ENCODE results near the gene ARMCX2. TPM values are rescaled to one million over a fixed set of nuclear protein-coding genes. Genes with fewer than 3 reads are reported as not detected.

ARMCX2 gene
- total and polyA plus RNA-seq, 2 of the 4 experiments (the other 2 are of a cell fraction), result 63.6 to 109 TPM

GRCh38 chrX:101677028-101677427, 17.4 kb upstream of the ARMCX2 start:
- in situ Hi-C loops (cut with MboI; ENCODE audit: low sequenced_read_pairs) (no loop called here), dilution Hi-C loops (cut with HindIII; ENCODE audit: low sequenced_read_pairs, unreplicated experiment) (no loop called here)
- TF ChIP-seq MAZ (IDR thresholded peaks at IDR 0.05; ENCODE audit: borderline replicate concordance, low read depth, low read length) (no peak), NFE2L2 (IDR thresholded peaks at IDR 0.05; ENCODE audit: low read depth, low read length) (no peak), USF2 (IDR thresholded peaks at IDR 0.05; ENCODE audit: low read depth, low read length) (no peak), CTCF (conservative IDR thresholded peaks at IDR 0.05; ENCODE audit: low read depth, low read length) (no peak), MXI1 (IDR thresholded peaks at IDR 0.05; ENCODE audit: borderline replicate concordance, low read depth, low read length) (no peak), SMC3 (IDR thresholded peaks at IDR 0.05; ENCODE audit: low read depth, low read length) (no peak), CEBPB (IDR thresholded peaks at IDR 0.05; ENCODE audit: low read depth, low read length) (no peak), BHLHE40 (IDR thresholded peaks at IDR 0.05; ENCODE audit: low read depth, low read length) (no peak), POLR2A (IDR thresholded peaks at IDR 0.05; ENCODE audit: low read depth, low read length) (no peak), ELK1 (IDR thresholded peaks at IDR 0.05; ENCODE audit: borderline replicate concordance, low read depth, low read length) (no peak), RCOR1 (IDR thresholded peaks at IDR 0.05; ENCODE audit: insufficient replicate concordance, low read length) (no peak), CHD1 (IDR thresholded peaks at IDR 0.05; ENCODE audit: low read depth, low read length) (no peak), FOS (IDR thresholded peaks at IDR 0.05; ENCODE audit: low read depth, low read length) (no peak), RFX5 (IDR thresholded peaks at IDR 0.05; ENCODE audit: low read depth, low read length) (no peak), RAD21 (IDR thresholded peaks at IDR 0.05; ENCODE audit: low read length) (no peak), MAFK (IDR thresholded peaks at IDR 0.05; ENCODE audit: low read depth, low read length) (no peak)

More at GRCh38 chrX:101677028-101677427, 17.4 kb upstream of the ARMCX2 start:
- Histone ChIP-seq H3K27me3 (ENCODE audit: control insufficient read depth, insufficient read depth, low read length) (peaks cover 7% of the 10 kb centered on the region), H2AFZ (replicated peaks; ENCODE audit: low read length, poor library complexity) (no peak overlapping the region), H3K36me3 (ENCODE audit: control insufficient read depth, insufficient read depth, low read length) (no peaks in the 10 kb centered on the region), H3K56ac (ENCODE audit: extremely low read depth, insufficient read depth, low read length) (no peak overlapping the region), H3K9ac (ENCODE audit: low read depth, low read length) (no peak overlapping the region), H4K5ac (ENCODE audit: low read depth, low read length) (no peak overlapping the region), H3K4me2 (ENCODE audit: low read depth, low read length) (no peak overlapping the region), H2BK120ac (ENCODE audit: low read depth, low read length) (no peak overlapping the region), H2BK5ac (ENCODE audit: low read depth, low read length, poor library complexity, severe bottlenecking) (no peak overlapping the region), H4K91ac (ENCODE audit: insufficient read depth, low read depth, low read length) (no peak overlapping the region), H3K4me1 (ENCODE audit: control insufficient read depth, insufficient read depth, low read length) (no peaks in the 10 kb centered on the region), H3K9me3 (ENCODE audit: control insufficient read depth, insufficient read depth, low read length) (no peaks in the 10 kb centered on the region), H2AK9ac (replicated peaks; ENCODE audit: low read depth, low read length, poor library complexity) (no peak overlapping the region), H2AK5ac (ENCODE audit: low read depth, low read length) (no peak overlapping the region), H3K18ac (ENCODE audit: low read depth, low read length) (no peak overlapping the region), H3K4me3 (ENCODE audit: insufficient read depth, low read depth, low read length) (no peak overlapping the region), H3K27ac (ENCODE audit: insufficient read depth, low read length) (no peak overlapping the region), H3K9me1 (ENCODE audit: insufficient read depth, low read length) (no peaks in the 10 kb centered on the region), H3K79me1 (ENCODE audit: low read depth in 1 of 2, low read length in 2 of 2) (no peaks in the 10 kb centered on the region), H4K20me1 (ENCODE audit: insufficient read depth, low read length) (no peaks in the 10 kb centered on the region), H2BK20ac (ENCODE audit: low read depth, low read length) (no peak overlapping the region), H4K8ac (ENCODE audit: low read depth in 2 of 2, low read length in 2 of 2) (no peak overlapping the region), H2BK15ac (ENCODE audit: low read depth, low read length) (no peak overlapping the region), H3K14ac (replicated peaks; ENCODE audit: low read depth, low read length) (no peak overlapping the region), H3K4ac (ENCODE audit: low read depth, low read length) (no peak overlapping the region), H3K23ac (ENCODE audit: low read depth, low read length) (no peak overlapping the region)
- ATAC-seq (ENCODE audit: low read depth) (no peak), DNase-seq (no peak)
- intact Hi-C loops (cut with micrococcal nuclease), result loop anchor here (5.0 kb wide), 1 partner anchor 80 kb away; no protein-coding TSS in a partner anchor
- ChIA-PET CTCF (no interaction called here), POLR2A (ENCODE audit: unreplicated experiment) (no interaction called here)
- WGBS, 2 experiments (ENCODE audit: extremely low coverage in 2 of 2, insufficient read length in 1 of 2), result no CpG with 5 or more reads among the region's 1 CpG
- no TSS peak for BruUV-seq (replicated peaks)

Measured in IMR-90 (cell line).